ENCODE measurements around the gene MYH10.
A peak's percentile ranks its signal among the peaks of the same experiment; 100 is the strongest.

Gene MYH10

GRCh38 chr17:8469964-8470363, 160.6 kb downstream of the MYH10 start:
- DNase-seq: no peak

- DNase-seq: no peak
These were observed 161.5 kb downstream of the MYH10 start for GRCh38 chr17:8468980-8469379.

GRCh38 chr17:8468127-8468526, 162.4 kb downstream of the MYH10 start:
- DNase-seq: no peak

GRCh38 chr17:8467527-8467926, 163.0 kb downstream of the MYH10 start:
- no peak for DNase-seq

- no peak for DNase-seq
These were observed 163.7 kb downstream of the MYH10 start for GRCh38 chr17:8466873-8467272.

- DNase-seq: peak; percentile 53
These were observed 164.1 kb downstream of the MYH10 start for GRCh38 chr17:8466456-8466855.

GRCh38 chr17:8465759-8466158, 164.8 kb downstream of the MYH10 start:
- DNase-seq: no peak

GRCh38 chr17:8465356-8465755, 165.2 kb downstream of the MYH10 start:
- no peak for DNase-seq

GRCh38 chr17:8464941-8465340, 165.6 kb downstream of the MYH10 start:
- DNase-seq: no peak

- peak; percentile 53 for DNase-seq
These were observed 167.4 kb downstream of the MYH10 start for GRCh38 chr17:8463099-8463498.

GRCh38 chr17:8462564-8462963, 168.0 kb downstream of the MYH10 start:
- DNase-seq: no peak

- no peak for DNase-seq
These were observed 170.7 kb downstream of the MYH10 start for GRCh38 chr17:8459831-8460230.

- DNase-seq: no peak
These were observed 171.4 kb downstream of the MYH10 start for GRCh38 chr17:8459107-8459506.

- no peak for DNase-seq
These were observed 172.4 kb downstream of the MYH10 start for GRCh38 chr17:8458128-8458527.

- no peak for DNase-seq
These were observed 174.8 kb downstream of the MYH10 start for GRCh38 chr17:8455665-8456209.

GRCh38 chr17:8453326-8453725, 177.2 kb downstream of the MYH10 start:
- DNase-seq: no peak

GRCh38 chr17:8451933-8452614, 178.5 kb downstream of the MYH10 start:
- DNase-seq: no peak

GRCh38 chr17:8448310-8448709, 182.2 kb downstream of the MYH10 start:
- no peak for DNase-seq

- DNase-seq: no peak
These were observed 182.7 kb downstream of the MYH10 start for GRCh38 chr17:8447799-8448198.

GRCh38 chr17:8445536-8445935, 185.0 kb downstream of the MYH10 start:
- no peak for DNase-seq

GRCh38 chr17:8444494-8444893, 186.0 kb downstream of the MYH10 start:
- no peak for DNase-seq

- no peak for DNase-seq
These were observed 186.8 kb downstream of the MYH10 start for GRCh38 chr17:8443756-8444155.

- no peak for DNase-seq
These were observed 188.2 kb downstream of the MYH10 start for GRCh38 chr17:8442310-8442709.

- no peak for DNase-seq
These were observed 188.8 kb downstream of the MYH10 start for GRCh38 chr17:8441690-8442089.

- no peak for DNase-seq
These were observed 190.8 kb downstream of the MYH10 start for GRCh38 chr17:8439681-8440080.
